Sigmoid colon (tissue), 7 donors: ENCODE data around the gene WDR86. TPM values are rescaled to one million over a fixed set of nuclear protein-coding genes. Genes with fewer than 3 reads are reported as not detected.

ENCODE experiments used
- DNase-seq: peaks from one replicate; pipeline ENCODE4 v3.0.0-alpha.2; 2019
- H3K27ac ChIP-seq, 4 donors: fragments of 200-600 bp; sonication (generic); one replicate each; pipeline ENCODE4 v1.5.1; 2016 to 2019; ENCODE audit warnings: mild to moderate bottlenecking in 1 of 4
- H3K27me3 ChIP-seq, 3 donors: fragments of 200-600 bp; sonication (generic); one replicate each; pipeline ENCODE4 v1.5.1; 2019; ENCODE audit warnings: mild to moderate bottlenecking in 1 of 3
- H3K36me3 ChIP-seq, 4 donors: fragments of 200-600 bp; sonication (generic); one replicate each; pipeline ENCODE4 v1.5.1; 2016 to 2019
- H3K4me1 ChIP-seq, 4 donors: fragments of 200-600 bp; sonication (generic); one replicate each; pipeline ENCODE4 v1.5.1; 2017 to 2019
- H3K4me3 ChIP-seq, 4 donors: fragments of 200-600 bp; sonication (generic); one replicate each; pipeline ENCODE4 v1.5.1; 2017 to 2019; ENCODE audit warnings: mild to moderate bottlenecking in 2 of 4, moderate library complexity in 1 of 4
- H3K9me3 ChIP-seq, 4 donors: fragments of 200-600 bp in 3 of 4; sonication (generic) in 3 of 4; one replicate each; pipeline versions ENCODE4 v1.5.1 to v1.6.1; 2013 to 2019
- EP300 ChIP-seq, 4 donors: sonication (generic); formaldehyde crosslinking; IDR thresholded peaks; one replicate each; pipeline ENCODE4 v1.6.1; 2017; ENCODE audit warnings: antibody characterized with exemption in 4 of 4
- POLR2A ChIP-seq, 2 donors: fragments of 450-650 bp; IDR thresholded peaks; one replicate each; pipeline ENCODE4 v1.6.1; 2016; ENCODE audit warnings: antibody characterized with exemption in 2 of 2, mild to moderate bottlenecking in 2 of 2, moderate library complexity in 2 of 2
- POLR2AphosphoS5 ChIP-seq, 4 donors: sonication (generic); formaldehyde crosslinking; IDR thresholded peaks; one replicate each; pipeline ENCODE4 v1.6.1; 2017; ENCODE audit warnings: antibody characterized with exemption in 4 of 4
- WGBS, 2 donors: extraction: QIAGEN DNeasy Blood & Tissue Kit; methylation state at CpG; one replicate each; pipeline ENCODE4 v1.1.7; 2013; 5-methylcytosine and 5-hydroxymethylcytosine counted together
- intact Hi-C: fragments of 100-400 bp; cut with DNase I; formaldehyde crosslinking; loops from one replicate; pipeline ENCODE4 v1.15.1; 2023
- polyA plus RNA-seq, 3 donors: library from polyadenylated mRNA; stranded (reverse); fragments of 200-250 nt; gene quantifications; one replicate each; pipeline ENCODE4 v1.2.3, GENCODE V29; 2013
- total RNA-seq, 4 donors: library from RNA; depleted of rRNA; stranded (reverse); fragments of >200 nt; gene quantifications; one replicate each; pipeline ENCODE4 v1.1.0, GENCODE V29; 2016
- TF ChIP-seq, protein P1 (sequence below), 4 experiments: fragments of 450-650 bp in 3 of 4; fragments of 200-600 bp in 1 of 4; IDR thresholded peaks; one replicate each; pipeline ENCODE4 v1.5.1; 2016 to 2019; ENCODE audit warnings: antibody characterized with exemption in 4 of 4, mild to moderate bottlenecking in 3 of 4, moderate library complexity in 2 of 4
- donor health status: healthy with polysubstance abuse.
- donor health status: Bipolar disorder and iron deficiency.
- donor health status: healthy.

The WDR86 gene
- total and polyA plus RNA-seq, 7 donors, result 0.46 to 23.8 (median 14.4) TPM

DNA sequence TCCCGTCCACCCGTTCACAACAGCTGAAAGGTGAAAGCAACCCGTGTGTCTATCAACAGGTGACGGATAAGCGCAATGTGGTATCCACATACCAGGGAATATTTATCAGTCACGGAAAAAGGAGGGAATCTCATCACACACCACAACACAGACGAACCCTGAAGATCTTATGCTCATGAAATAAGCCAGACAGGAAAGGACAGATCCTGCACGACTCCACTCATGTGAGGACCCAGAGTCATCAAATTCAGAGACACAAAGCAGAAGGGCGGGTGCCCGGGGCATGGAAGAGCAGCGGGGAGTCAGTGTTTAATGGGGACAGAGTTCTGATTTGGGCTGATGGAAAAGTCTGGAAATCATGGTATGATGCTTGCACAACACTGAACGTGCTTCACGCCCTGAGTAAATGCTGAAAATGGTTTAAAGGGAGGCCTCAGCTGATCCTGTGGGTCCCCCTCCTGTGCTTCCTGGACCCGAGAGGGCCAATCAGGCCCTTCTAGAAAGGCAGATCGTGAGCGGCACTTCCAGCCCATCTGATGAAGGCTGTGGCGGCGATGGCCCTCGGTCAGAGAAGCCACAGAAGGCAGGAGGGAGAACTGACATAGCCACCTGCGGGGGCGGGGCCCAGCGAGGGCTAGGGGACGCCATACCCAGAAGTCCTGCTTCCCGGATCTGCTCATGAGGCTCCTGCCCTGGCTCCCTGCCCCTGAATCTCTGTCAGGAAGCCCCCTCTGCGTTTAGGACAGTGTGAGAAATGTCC lies 19.1 kb downstream of the WDR86 start:
- H3K27ac ChIP-seq, result no peak overlapping the region
- peaks cover 0 to 6% (median 0%) of the 10 kb centered on the region in 3 donors for H3K27me3 ChIP-seq
- H3K4me3 ChIP-seq, result no peak overlapping the region
- TF ChIP-seq POLR2A (IDR thresholded peaks at IDR 0.05) (no peak), POLR2AphosphoS5 (IDR thresholded peaks at IDR 0.05) (no peak), EP300 (IDR thresholded peaks at IDR 0.05) (no peak)
- TF ChIP-seq, protein P1, sequence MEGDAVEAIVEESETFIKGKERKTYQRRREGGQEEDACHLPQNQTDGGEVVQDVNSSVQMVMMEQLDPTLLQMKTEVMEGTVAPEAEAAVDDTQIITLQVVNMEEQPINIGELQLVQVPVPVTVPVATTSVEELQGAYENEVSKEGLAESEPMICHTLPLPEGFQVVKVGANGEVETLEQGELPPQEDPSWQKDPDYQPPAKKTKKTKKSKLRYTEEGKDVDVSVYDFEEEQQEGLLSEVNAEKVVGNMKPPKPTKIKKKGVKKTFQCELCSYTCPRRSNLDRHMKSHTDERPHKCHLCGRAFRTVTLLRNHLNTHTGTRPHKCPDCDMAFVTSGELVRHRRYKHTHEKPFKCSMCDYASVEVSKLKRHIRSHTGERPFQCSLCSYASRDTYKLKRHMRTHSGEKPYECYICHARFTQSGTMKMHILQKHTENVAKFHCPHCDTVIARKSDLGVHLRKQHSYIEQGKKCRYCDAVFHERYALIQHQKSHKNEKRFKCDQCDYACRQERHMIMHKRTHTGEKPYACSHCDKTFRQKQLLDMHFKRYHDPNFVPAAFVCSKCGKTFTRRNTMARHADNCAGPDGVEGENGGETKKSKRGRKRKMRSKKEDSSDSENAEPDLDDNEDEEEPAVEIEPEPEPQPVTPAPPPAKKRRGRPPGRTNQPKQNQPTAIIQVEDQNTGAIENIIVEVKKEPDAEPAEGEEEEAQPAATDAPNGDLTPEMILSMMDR (IDR thresholded peaks at IDR 0.05), result no peak
- no peaks in the 10 kb centered on the region for H3K36me3 ChIP-seq
- no peaks in the 10 kb centered on the region for H3K9me3 ChIP-seq
- 69 to 79% methylated on average over 25 of the region's 25 CpGs for WGBS, 2 donors
- intact Hi-C loops, result no loop called here
- no peak for DNase-seq
- H3K4me1 ChIP-seq, result no peaks in the 10 kb centered on the region

DNA sequence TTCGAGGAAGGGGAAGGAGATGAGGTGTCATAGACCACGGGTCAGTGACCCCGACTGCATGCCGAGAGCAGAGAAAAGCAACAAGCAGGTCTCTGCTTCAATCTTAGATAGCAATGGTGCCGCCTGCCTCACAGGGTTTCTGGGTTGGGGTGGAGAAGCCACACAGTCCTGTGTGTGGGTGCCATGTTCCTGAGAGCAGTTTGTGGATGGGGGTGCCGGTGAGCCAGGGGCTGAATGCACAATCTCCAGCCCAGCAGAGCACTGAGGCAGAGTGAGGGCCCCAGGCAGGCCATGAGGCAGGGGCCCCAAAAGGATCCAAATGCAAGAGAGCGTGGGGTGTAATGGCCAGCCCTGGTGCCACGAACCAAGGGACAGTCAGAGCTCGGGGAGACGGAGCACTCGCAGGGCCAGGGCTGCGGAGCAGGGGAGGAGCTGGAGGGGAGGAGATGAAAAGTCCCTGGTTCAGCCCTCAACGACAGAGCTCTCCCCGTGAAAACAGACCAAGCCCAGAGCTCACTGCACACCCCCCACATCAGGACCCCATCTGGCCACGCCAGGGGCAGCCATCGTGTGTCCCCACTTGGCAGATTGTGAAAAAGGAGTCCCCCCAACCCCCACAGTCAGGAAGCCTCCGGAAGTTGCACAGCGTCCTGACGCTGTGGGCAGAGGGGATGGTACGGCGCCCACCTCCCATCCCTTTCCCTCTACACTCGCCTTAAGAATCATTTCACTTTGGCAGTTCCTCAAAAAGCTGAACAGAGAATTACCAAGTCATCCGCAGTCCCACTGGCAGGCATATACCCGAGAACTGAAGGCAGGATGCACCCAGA lies 19.9 kb downstream of the WDR86 start:
- intact Hi-C loops, result no loop called here
- TF ChIP-seq POLR2AphosphoS5 (IDR thresholded peaks at IDR 0.05), result no peak
- TF ChIP-seq, protein P1 (IDR thresholded peaks at IDR 0.05), result no peak
- TF ChIP-seq POLR2A (IDR thresholded peaks at IDR 0.05), result no peak
- no peak for TF ChIP-seq EP300 (IDR thresholded peaks at IDR 0.05)

DNA sequence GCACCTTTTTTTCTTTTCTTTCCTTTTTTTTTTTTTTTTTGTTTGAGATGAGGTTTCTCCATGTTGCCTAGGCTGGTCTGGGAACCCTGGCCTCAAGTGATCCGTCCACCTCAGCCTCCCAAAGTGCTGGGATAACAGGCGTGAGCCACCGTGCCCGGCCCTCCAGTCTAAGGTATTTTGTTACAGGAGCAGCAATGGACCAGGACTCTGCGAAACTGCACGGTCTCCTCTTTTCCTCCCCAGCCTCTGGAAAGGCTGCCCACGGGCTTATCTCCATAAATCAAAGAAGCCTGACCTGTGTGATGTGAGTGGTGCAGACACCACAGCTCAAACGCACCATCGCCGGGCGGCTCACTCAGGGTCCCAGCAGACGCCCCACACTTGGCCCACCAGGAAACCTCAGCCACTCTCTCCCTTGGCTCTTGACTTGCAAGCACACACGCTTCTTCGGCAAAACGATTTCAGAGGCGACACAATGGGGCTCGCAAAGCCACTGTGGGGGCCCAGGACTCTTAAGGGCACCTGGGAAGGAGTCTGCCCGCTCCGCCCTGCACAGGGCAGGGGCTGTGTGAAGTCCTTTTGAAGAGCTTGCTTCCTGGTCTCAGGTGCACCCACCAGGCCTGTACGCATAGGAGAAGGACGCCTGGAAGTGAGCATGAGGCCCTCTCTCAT lies 20.6 kb downstream of the WDR86 start:
- TF ChIP-seq, protein P1 (IDR thresholded peaks at IDR 0.05), result no peak
- TF ChIP-seq POLR2AphosphoS5 (IDR thresholded peaks at IDR 0.05), result no peak
- no peak for TF ChIP-seq EP300 (IDR thresholded peaks at IDR 0.05)
- no peak for TF ChIP-seq POLR2A (IDR thresholded peaks at IDR 0.05)
- peaks cover 0 to 9% (median 0%) of the 10 kb centered on the region in 3 donors for H3K27me3 ChIP-seq
- no peak overlapping the region for H3K27ac ChIP-seq
- WGBS, 2 donors, result 87 to 91% methylated on average over 21 of the region's 21 CpGs
- H3K9me3 ChIP-seq, result no peaks in the 10 kb centered on the region
- intact Hi-C loops, result no loop called here
- H3K36me3 ChIP-seq, result no peaks in the 10 kb centered on the region
- no peaks in the 10 kb centered on the region for H3K4me1 ChIP-seq
- DNase-seq, result no peak
- H3K4me3 ChIP-seq, result no peak overlapping the region

More for the DNA sequence above, 19.9 kb downstream of the WDR86 start:
- no peak for DNase-seq
- WGBS, 2 donors, result 74 to 84% methylated on average over 24 of the region's 24 CpGs
- Histone ChIP-seq H3K36me3 (no peaks in the 10 kb centered on the region), H3K4me1 (no peaks in the 10 kb centered on the region), H3K27me3 (peaks cover 0 to 9% (median 0%) of the 10 kb centered on the region in 3 donors), H3K4me3 (no peak overlapping the region), H3K27ac (no peak overlapping the region), H3K9me3 (no peaks in the 10 kb centered on the region)

DNA sequence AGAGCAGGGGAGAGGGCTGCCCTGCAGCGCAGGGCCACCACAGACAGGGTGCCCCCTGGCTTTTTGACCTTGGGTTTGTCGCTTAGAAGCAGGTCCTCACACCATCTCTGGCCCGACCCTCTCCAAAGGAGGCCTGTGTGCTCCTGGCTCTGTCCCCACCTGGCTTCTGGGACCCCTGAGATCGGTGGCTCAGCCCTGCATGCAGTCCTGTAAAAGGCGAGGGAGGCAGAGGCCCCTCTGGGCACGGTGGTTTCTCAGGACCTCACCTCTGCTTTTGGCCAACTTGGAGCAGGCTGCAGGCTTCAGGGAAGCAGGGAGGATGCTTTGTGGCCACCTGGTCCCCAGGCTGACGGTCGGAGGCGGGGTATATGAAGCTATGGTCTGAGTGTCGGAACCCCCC lies 21.4 kb downstream of the WDR86 start:
- Histone ChIP-seq H3K4me3 (no peak overlapping the region), H3K27me3 (peaks cover 0 to 9% (median 0%) of the 10 kb centered on the region in 3 donors), H3K9me3 (no peaks in the 10 kb centered on the region), H3K4me1 (no peaks in the 10 kb centered on the region), H3K27ac (no peak overlapping the region), H3K36me3 (no peaks in the 10 kb centered on the region)
- intact Hi-C loops, result no loop called here
- 86 to 90% methylated on average over 10 of the region's 10 CpGs for WGBS, 2 donors
- TF ChIP-seq EP300 (IDR thresholded peaks at IDR 0.05), result no peak
- TF ChIP-seq POLR2AphosphoS5 (IDR thresholded peaks at IDR 0.05), result no peak
- no peak for TF ChIP-seq POLR2A (IDR thresholded peaks at IDR 0.05)
- TF ChIP-seq, protein P1 (IDR thresholded peaks at IDR 0.05), result no peak
- no peak for DNase-seq
